Stimulated activated CD8-positive, alpha-beta memory T cell treated with anti-CD3 and anti-CD28 coated beads, Interleukin-7, amount 100 ng/mL, for 24 hours (primary cell): Measurements from ENCODE around the gene PRELID1.
"Not testable (repeated sequence)": the region's sequence is repeated elsewhere in the genome, so short reads cannot be mapped to it uniquely, and the experiment has no call there.

ENCODE experiments used
- DNase-seq: peaks from one replicate; pipeline ENCODE4 v3.0.0-alpha.2; 2020; ENCODE audit warnings: low read depth

PRELID1 gene, protein sequence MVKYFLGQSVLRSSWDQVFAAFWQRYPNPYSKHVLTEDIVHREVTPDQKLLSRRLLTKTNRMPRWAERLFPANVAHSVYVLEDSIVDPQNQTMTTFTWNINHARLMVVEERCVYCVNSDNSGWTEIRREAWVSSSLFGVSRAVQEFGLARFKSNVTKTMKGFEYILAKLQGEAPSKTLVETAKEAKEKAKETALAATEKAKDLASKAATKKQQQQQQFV

DNA sequence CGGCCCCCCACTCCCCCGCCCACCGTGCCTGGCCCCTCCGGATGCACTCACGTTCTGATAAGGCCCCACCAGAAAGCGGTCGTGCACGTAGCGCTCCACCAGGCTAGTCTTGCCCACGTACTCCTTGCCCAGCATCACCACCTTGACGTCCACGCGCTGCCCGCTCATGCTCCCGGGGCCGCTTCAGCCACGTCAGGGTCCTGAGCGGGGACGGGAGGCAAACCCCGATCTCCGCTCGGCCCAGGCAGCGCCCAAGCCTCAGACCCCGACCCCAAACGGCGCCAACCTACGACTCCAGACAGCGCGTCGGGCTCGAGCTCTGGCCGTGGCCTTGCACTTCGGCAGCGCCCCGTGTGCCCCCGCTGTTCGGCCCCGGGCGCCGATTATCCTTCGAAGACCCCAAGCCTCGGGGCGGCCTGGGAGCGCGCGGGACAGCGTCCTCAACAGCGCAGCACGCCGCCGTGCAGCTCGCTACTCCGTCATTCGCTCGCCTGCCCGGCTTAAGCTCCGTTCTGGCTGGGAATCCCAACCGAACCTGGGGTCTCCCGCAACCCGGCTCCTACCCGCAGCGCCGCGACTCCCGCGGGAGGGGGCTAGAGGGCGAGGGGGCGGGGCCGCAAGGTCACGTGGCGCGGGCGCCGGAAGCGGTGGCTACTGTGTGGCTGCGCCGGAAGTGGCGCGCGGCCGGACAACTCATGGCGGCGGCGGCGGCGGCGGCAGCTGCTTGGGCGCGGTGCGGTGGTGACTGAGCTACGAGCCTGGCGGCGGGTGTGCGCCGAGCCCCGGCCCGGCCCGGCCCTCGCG is at the start of gene PRELID1, which contains the start of gene RAB24:
TSS of gene PRELID1 (plus strand) at position 679 of the 804 bp plus-strand sequence. CDS start 187 bp downstream, outside the sequence.
TSS of gene RAB24 (minus strand) at position 599 of the 804 bp plus-strand sequence. CDS start at position 168, 431 bp downstream.
- peak; percentile 84 for DNase-seq

DNA sequence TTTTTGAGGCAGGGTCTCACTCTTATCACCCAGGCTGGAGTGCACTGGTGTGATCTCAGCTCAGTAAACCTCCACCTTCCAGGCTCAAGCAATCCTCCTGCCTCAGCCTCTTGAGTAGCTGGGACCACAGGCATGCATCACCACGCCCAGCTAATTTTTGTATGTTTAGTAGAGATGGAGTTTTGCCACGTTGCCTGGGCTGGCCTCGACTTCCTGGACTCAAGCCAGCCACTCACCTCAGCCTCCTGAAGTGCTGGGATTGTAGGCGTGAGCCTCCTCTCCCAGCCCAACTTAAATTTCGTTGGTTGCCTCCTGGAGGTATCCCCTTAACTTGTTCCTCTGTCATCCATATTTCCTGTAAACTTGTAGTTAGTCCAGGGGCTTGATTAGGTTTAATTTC is 47.3 kb upstream of the PRELID1 start:
- no peak for DNase-seq

DNA sequence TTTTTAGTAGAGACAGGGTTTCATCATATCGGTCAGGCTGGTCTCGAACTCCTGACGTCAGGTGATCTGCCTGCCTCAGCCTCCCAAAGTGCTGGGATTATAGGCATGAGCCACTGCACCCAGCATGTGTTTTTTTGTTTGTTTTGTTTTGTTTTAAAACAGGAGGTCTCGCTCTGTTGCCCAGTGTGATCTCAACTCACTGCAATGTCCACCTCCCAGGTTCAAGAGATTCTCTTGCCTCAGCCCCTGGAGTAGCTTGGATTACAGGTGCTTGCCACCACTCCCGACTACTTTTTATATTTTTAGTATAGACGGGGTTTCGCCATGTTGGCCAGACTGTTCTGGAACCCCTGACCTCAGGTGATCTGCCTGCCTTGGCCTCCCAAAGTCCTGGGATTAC is 44.9 kb upstream of the PRELID1 start:
- not testable (repeated sequence) for DNase-seq

DNA sequence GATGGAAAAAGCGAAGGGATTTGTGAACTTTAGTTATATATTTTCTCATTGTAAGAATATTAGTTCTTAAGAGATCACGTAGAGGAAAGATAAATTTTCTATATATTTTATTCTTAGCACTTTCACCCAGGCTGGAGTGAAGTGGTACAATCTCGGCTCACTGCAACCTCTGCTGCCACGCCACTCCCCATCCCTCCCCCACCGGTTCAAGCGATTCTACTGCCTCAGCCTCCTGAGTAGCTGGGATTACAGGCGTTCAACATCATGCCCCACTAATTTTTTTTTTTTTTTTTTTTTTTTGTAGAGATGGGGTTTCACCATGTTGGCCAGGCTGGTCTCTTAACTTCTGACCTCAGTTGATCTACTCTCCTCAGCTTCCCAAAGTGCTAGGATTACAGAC is 42.6 kb upstream of the PRELID1 start:
- DNase-seq: no peak

DNA sequence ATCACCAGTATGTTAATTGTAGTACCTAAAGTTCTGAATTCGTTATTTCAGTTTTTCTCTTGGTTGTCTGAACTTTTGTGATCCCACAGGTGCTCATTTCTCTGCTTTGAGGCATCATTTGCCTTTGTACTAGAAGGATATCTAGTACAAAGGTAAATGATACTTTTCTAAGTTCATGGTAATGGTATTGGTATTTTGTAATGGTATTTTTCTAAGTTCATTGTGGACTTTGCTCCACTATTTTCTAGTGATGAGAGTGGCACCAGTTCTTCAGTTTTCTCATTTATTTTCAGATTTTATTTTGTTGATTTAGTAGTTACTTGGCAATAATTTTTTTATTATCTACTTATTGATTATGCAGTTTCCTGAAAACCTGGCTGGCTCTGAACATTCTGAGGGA is 42.1 kb upstream of the PRELID1 start:
- DNase-seq: no peak

DNA sequence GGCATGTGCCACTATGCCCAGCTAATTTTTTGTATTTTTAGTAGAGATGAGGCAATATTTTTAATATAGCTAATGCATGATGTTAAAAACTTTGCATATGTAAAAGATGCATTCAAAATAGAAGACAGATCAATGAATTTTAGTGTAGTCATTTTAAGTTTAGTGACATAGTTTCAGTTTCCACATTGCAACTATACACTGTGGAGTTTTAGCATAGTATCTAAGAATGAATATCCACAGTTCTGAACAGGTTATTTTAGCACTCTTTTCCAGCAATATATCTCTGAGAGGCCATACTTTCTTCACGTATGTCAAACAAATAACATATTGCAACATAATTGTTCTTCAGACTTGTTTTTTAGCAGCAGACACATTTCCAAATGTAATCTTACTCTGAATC is 39.4 kb upstream of the PRELID1 start:
- DNase-seq: no peak

DNA sequence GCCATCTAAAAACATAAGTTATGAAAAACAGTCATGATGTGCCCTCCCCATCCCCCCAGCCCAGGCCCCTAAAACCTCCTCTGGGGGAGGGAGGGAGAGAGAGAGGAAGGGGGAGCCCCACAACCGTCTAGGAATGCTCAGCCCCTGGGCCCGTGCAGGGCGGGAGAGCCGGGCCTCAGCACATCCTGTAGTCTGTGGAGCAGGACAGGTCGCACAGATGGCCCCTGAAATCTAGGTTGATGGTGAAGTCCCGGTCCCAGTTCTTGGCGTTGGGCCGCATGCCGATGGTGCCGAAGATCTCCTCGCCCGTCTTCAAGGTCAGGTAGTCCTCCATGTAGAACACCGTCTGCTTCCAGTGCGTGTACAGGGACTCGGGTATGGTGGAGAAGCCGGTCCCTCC is 38.2 kb upstream of the PRELID1 start:
- no peak for DNase-seq

DNA sequence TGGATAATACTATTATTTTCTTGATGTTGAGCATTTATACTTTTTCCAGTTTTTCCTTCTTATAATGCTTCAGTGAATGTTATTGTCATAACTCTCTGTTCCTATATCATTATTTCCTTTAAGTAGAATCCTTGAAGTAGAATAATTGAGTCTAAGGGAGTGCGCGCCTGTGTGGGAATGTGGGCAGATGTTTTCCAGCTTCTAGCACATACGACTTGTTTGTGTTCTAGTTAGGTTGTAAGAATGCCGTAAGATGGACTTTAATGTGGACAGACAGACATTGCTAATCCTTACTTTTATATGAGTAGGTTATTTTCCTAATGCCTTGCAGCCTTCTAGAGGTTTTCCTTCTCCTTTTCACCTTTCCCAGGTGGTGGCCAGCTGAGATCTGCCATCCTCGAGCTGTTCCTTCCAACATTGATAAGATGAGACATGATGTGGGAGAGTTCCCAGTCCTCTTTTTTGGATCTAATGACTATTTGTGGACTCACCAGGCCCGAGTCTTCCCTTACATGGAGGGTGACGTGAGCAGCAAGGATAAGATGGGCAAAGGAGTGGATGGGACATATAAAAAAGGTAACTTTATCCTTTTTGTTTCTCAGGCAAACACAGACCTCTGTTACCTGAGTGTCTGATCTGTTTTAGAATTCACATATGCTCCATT is 34.2 kb upstream of the PRELID1 start:
- DNase-seq: no peak

DNA sequence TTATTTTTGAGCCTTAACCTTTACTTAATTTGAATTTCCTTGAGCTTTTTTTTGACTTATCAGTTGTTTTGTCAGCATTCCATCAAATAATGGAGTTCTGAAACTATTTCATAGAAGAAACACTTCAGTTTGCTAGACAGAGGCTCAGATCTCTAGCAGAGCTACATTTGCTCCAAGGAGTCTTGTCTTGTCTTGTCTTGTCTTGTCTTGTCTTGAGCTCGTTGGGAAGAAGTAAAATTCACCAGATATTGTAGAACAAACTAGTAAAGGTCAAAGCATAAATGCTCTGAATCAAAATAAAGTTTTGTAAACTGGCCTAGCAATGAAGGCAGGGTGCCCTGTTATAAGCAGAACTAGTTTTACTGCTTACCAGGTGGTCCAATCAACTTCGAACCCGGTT is 33.6 kb upstream of the PRELID1 start:
- no peak for DNase-seq

DNA sequence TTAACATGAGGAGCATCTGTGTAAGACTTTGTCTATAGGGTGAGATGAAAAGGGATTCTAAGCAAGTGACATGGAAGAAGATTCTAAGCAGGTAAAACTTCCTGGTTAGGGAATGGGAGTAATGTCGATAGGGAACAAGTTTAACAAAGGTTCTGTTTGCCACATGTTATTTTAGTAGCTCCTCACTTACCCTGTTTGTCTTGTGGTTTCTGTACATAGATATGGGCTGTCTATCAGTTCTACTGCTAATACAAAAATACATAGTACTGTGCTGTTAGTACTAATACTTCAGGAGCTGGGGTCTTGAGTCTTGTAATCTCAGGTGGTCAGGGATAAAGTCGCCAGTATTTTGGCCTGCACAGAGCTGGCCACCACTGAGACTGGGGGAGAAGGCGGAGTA is 32.9 kb upstream of the PRELID1 start:
- DNase-seq: no peak

DNA sequence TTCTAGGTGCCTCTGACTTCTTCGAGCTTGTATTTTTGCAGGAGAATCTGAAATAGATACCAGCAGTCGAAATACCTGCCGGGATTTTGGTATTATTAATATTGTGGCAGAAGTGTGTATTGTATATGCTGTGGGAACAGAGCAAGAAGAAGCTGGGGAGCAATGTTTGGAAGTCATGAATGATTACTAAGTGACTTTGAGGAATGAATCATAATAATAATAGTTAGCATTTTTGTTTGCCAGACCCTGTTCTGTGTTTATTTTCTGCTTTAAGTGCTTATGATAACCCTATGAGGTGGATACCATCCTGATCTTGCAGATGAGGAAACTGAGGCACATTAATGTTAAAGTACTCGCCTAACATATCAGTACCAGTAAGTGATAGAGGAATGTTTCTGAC is 32.5 kb upstream of the PRELID1 start:
- no peak for DNase-seq

DNA sequence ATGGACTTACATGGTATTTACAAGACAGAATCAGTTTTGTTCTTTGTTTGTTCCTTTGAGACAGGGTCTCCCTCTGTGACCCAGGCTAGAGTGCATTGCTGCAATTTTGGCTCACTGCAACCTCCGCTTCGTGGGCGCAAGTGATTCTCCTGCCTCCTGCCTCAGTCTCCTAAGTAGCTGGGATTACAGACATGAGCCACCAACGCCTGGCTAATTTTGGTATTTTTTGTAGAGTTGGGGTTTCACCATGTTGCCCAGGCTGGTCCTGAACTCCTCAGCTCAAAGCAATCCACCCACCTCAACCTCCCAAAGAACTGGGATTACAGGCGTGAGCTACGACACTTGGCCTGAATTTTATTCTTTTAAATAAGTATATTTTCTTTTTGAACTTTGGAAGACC is 27.7 kb upstream of the PRELID1 start:
- no peak for DNase-seq

DNA sequence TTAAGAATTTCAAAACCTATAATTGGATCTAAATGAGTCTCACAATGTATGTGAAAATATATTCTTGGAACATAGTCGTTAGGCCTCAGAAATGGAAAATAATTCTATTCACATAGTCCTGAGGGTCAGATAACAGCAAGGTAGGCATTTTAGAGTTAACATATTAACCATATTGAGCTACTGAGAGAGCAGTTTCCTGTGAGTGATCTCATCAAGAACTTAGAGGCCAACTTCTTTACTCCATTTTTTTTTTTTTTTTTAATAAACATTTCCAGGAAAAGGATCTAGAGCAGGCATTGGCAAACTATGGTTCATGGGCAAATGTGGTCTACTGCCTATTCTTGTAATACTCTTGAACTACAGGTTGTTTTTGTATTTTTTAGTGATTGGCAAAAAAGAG is 26.7 kb upstream of the PRELID1 start:
- no peak for DNase-seq

DNA sequence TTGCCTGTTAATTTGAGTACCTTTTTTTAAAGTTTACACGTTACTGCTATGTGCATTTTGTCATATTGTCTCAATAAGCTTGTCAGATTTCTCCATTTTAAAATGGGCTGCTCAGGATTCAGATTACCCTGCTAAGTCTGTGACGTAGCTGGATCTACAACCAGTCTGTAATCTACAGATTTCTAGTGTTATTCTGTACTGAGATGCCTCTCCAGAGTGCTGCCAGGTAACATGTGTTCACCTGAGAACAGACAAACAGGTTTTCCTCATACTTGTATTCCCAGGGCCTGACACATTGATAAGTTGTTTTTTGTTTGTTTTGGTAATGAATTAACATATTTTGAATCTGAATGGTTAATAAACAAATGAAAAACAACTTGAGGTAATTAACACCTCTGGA is 15.4 kb upstream of the PRELID1 start:
- DNase-seq: no peak

DNA sequence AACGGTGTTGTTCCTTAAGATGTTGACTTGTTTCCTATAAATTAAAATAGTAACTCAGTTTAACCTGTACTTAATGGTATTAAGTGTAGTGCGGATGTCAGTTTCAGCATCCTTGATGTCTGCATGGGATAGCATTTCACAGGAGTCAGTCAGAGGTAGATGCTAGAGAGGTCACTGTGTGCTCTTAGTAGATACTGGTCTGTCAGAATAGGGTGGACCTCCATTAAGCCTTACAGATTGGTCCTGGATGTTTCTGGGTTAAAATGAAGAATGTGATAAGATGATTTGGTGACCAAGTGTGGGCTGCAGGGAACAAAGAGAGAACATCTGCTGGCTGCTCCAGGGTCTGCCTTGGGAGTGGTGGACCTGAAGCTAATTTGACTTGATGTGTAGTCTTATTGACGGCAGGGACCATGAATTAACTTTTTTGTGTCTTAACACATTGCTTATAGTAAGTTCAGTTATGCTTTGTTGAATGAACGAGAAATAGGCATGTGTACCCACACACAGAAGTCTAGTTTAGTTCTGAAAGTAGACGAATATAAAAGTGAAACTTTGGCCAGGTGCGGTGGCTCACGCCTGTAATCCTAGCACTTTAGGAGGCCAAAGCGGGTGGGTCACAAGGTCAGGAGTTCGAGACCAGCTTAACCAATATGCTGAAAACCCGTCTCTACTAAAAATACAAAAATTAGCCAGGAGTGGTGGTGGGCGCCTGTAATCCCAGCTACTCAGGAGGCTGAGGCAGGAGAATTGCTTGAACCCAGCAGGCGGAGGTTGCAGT is 12.6 kb upstream of the PRELID1 start:
- no peak for DNase-seq

DNA sequence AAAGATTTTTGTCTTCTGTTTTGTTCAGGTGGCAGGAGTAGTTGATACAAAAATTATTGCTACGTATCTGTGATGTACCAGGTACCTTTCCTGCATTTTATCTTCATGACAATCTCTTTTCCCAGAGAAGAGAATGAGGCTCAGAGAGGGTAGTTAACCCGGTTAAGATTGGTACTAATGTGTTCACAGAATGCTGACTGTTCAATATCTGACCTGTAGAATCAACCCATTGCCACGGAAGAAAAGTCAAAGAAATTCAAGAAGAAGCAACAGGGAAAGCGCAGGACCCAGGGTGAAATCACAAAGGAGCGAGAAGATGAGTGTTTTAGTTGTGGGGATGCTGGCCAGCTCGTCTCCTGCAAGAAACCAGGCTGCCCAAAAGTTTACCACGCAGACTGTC is 11.9 kb upstream of the PRELID1 start:
- no peak for DNase-seq

DNA sequence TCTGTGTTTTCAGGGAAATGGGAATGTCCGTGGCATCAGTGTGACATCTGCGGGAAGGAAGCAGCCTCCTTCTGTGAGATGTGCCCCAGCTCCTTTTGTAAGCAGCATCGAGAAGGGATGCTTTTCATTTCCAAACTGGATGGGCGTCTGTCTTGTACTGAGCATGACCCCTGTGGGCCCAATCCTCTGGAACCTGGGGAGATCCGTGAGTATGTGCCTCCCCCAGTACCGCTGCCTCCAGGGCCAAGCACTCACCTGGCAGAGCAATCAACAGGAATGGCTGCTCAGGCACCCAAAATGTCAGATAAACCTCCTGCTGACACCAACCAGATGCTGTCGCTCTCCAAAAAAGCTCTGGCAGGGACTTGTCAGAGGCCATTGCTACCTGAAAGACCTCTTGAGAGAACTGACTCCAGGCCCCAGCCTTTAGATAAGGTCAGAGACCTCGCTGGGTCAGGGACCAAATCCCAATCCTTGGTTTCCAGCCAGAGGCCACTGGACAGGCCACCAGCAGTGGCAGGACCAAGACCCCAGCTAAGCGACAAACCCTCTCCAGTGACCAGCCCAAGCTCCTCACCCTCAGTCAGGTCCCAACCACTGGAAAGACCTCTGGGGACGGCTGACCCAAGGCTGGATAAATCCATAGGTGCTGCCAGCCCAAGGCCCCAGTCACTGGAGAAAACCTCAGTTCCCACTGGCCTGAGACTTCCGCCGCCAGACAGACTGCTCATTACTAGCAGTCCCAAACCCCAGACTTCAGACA is 9.6 kb upstream of the PRELID1 start:
- no peak for DNase-seq

DNA sequence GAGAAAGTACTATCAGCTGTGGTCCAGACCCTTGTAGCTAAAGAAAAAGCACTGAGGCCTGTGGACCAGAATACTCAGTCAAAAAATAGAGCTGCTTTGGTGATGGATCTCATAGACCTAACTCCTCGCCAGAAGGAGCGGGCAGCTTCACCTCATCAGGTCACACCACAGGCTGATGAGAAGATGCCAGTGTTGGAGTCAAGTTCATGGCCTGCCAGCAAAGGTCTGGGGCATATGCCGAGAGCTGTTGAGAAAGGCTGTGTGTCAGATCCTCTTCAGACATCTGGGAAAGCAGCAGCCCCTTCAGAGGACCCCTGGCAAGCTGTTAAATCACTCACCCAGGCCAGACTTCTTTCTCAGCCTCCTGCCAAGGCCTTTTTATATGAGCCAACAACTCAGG is 9.0 kb upstream of the PRELID1 start:
- no peak for DNase-seq

DNA sequence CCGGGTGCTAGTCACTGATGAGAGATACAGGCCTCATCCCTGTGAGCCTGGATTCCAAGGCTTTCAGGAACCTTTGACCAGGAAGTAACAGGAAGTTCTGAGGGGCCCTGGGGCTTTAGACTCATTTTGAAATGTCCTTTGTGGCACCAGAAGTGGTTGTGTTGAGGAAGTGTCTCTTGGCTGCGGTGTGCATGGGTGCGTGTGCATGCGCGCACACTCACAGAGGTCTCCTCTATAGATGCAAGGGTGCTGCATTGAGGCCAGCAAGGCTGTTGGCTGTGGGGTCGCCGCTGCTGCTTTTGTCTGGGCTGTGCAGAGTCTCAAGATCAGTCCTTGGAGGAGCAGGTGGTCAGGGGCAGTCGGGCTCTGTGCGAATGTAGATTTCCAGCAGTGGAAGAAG is 7.7 kb upstream of the PRELID1 start:
- no peak for DNase-seq

DNA sequence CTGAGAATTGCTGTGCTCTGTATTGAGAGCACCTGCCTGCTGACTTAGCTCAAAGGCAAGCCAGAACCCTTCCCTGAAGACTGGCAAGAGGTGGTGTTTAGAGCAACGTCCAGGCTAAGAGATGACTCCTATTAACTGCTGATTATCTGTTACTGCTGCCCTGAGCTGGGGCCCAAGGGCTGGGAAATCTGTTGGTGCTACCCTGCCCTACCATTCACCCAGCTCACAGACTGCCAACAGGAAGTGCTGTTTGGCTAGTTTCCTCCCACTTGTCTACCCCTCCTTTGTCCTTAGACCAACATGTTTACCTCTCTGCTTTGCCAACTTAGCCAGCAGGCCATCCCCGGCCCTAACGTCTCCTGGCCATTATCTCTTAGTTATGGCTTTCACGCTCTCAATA is 7.0 kb upstream of the PRELID1 start:
- DNase-seq: no peak

DNA sequence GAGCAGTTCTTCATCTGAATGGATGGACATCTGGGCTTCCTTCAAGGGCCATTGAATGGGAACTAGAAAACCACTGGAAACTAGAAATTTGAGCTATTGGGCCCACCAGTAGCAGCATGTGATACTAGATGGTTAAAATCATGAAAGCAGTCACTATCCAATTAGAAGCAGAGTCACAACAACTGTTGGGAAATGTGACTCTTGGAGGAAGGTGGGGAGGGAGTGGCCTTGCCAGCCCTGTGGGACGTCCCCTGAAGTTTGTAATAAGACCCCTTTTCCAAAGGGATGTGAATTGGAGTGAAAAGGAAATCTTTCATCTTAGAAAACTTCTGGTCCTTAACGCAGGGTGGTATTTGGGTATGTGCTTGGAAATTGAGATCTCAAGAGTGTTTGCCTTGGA is 5.7 kb upstream of the PRELID1 start:
- DNase-seq: no peak

DNA sequence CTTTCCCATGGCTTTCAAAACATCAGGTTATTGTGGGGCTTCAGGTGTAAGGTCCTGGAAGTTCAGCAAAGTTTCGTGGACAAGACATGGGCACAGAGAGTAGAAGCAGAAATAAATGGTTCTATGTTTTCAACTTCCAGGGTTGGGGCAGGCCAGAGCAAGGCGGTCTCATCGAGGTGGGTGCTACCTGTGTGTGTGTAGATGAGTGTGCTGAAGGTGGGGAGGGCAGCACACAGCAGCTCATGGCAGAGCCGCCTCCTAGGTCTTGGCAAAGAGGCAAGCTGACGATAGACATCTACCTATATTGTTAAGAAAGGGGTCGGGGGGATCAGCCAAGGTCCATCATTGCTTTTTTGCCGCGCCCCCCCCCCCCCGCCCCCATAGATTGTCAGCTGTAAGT is 3.9 kb upstream of the PRELID1 start:
- no peak for DNase-seq
